SK-N-MC (cell line): ENCODE measurements around the gene ING1.

Source experiments
- EZH2 ChIP-seq: fragments of 200-600 bp; sonication (generic); IDR thresholded peaks from one replicate; pipeline ENCODE4 v1.6.1; 2017; ENCODE audit warnings: antibody characterized with exemption
- FOXP2 ChIP-seq: optimal IDR thresholded peaks from 2 replicates; pipeline ENCODE3; 2011; ENCODE audit warnings: mild to moderate bottlenecking, moderate library complexity; ENCODE audit not compliant: insufficient read depth; ENCODE audit errors: extremely low read length, control extremely low read depth
- POLR2AphosphoS5 ChIP-seq: IDR thresholded peaks from 2 replicates; pipeline ENCODE4 v1.6.1; 2012; ENCODE audit warnings: mild to moderate bottlenecking, low read depth, low read length, borderline replicate concordance

DNA sequence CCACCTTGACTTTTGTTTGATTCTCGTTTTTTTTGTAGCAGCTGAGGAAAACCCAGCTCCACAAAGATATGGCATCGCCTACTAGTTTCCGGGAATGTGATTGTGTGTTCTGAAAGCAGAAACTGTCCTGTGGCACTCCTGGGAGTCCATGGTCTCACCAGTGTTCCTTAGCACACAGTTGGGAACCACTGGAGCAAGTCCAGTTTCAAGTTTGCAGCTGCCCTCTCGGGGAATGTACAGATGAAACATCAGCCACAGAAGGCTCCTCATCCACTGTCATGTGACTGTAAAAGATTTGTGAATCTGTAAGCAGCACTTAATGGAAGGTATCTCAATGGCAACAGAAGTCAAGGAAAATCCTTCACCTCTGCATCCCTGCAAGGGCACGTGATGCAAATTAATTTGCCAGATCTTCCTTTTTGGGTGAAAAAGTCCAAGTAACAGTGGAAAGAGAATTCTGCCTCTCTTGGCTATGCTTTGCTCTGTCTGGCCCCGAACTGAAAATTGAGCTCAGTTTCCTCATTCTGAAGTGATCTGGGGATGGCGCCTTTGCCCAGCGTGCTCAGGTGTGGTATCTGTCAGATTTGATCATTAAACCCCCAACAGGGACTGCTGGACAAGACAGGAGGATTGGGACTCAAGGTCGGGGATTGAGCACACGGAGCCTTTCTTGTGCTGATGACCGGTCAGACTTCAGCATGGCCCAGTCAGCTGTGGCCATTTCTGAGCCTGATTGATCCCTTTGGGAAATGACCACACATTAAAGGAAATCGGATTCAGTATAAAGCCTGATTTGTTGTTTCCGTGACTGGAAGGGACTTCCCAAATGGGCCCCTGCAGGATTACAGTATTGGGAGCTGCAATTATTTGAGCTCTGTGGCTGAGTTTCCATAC lies 58.8 kb downstream of the ING1 start:
- TF ChIP-seq EZH2 (no peak), POLR2AphosphoS5 (no peak), FOXP2 (no peak)
